Measurements from ENCODE around the gene APC. TPM values are rescaled to one million over a fixed set of nuclear protein-coding genes. Genes with fewer than 3 reads are reported as not detected.

The APC gene
- total and polyA plus RNA-seq, 12 donors = 2.5 to 78.8 (median 37.1) TPM

GRCh38 chr5:112795342-112795741 lies 57.7 kb downstream of the APC start:
- H3K27ac ChIP-seq = no peak overlapping the region
- no peaks in the 10 kb centered on the region for H3K9me3 ChIP-seq (replicated peaks in 1 of 3)
- intact Hi-C loops (cut with DNase I) = no loop called here
- TF ChIP-seq CTCF (IDR thresholded peaks at IDR 0.05) (no peak), POLR2A (IDR thresholded peaks at IDR 0.05) (no peak)
- H3K27me3 ChIP-seq = no peaks in the 10 kb centered on the region
- no peak for DNase-seq
- H3K4me3 ChIP-seq = no peak overlapping the region
- WGBS, 4 donors = 76 to 85% (median 78%) methylated on average over 3 of the region's 3 CpGs
- no peaks in the 10 kb centered on the region for H3K4me1 ChIP-seq (replicated peaks in 1 of 2)
- H3K36me3 ChIP-seq (replicated peaks in 1 of 2) = peaks cover 0 to 24% of the 10 kb centered on the region in 2 donors

GRCh38 chr5:112795944-112796678 lies 58.4 kb downstream of the APC start:
- Histone ChIP-seq H3K27ac (no peak overlapping the region), H3K4me3 (no peak overlapping the region), H3K27me3 (no peaks in the 10 kb centered on the region), H3K36me3 (replicated peaks in 1 of 2) (peaks cover 0 to 24% of the 10 kb centered on the region in 2 donors), H3K4me1 (replicated peaks in 1 of 2) (no peaks in the 10 kb centered on the region), H3K9me3 (replicated peaks in 1 of 3) (no peaks in the 10 kb centered on the region)
- TF ChIP-seq POLR2A (IDR thresholded peaks at IDR 0.05) (no peak), CTCF (IDR thresholded peaks at IDR 0.05) (no peak)
- WGBS, 4 donors = 79 to 84% (median 82%) methylated on average over 2 of the region's 2 CpGs
- DNase-seq = no peak
- intact Hi-C loops (cut with DNase I) = no loop called here

- Histone ChIP-seq H3K9me3 (replicated peaks in 1 of 3) (no peaks in the 10 kb centered on the region), H3K4me3 (no peak overlapping the region), H3K27ac (no peak overlapping the region), H3K36me3 (replicated peaks in 1 of 2) (peaks cover 0 to 17% of the 10 kb centered on the region in 2 donors), H3K4me1 (replicated peaks in 1 of 2) (no peaks in the 10 kb centered on the region), H3K27me3 (no peaks in the 10 kb centered on the region)
- intact Hi-C loops (cut with DNase I) = no loop called here
- TF ChIP-seq POLR2A (IDR thresholded peaks at IDR 0.05) (no peak), CTCF (IDR thresholded peaks at IDR 0.05) (no peak)
- 90 to 96% (median 94%) methylated on average over 3 of the region's 3 CpGs for WGBS, 4 donors
- no peak for DNase-seq
These were observed 62.0 kb downstream of the APC start for GRCh38 chr5:112799661-112800060.

GRCh38 chr5:112800891-112801290 lies 63.2 kb downstream of the APC start:
- Histone ChIP-seq H3K9me3 (replicated peaks in 1 of 3) (no peaks in the 10 kb centered on the region), H3K27ac (no peak overlapping the region), H3K4me1 (replicated peaks in 1 of 2) (no peaks in the 10 kb centered on the region), H3K4me3 (no peak overlapping the region), H3K36me3 (replicated peaks in 1 of 2) (peaks cover 0 to 13% of the 10 kb centered on the region in 2 donors), H3K27me3 (no peaks in the 10 kb centered on the region)
- no peak for DNase-seq
- TF ChIP-seq POLR2A (IDR thresholded peaks at IDR 0.05) = no peak
- no peak for TF ChIP-seq CTCF (IDR thresholded peaks at IDR 0.05)
- intact Hi-C loops (cut with DNase I) = no loop called here
- WGBS, 4 donors = 84 to 88% (median 87%) methylated on average over 6 of the region's 6 CpGs
